ENCODE measurements around the gene ARFGEF2. TPM values are rescaled to one million over a fixed set of nuclear protein-coding genes. Genes with fewer than 3 reads are reported as not detected.
"Not testable (repeated sequence)": the region's sequence is repeated elsewhere in the genome, so short reads cannot be mapped to it uniquely, and the experiment has no call there.

The ARFGEF2 gene
- total RNA-seq, 1 donor from 2014 or later: 26.5 TPM

DNA sequence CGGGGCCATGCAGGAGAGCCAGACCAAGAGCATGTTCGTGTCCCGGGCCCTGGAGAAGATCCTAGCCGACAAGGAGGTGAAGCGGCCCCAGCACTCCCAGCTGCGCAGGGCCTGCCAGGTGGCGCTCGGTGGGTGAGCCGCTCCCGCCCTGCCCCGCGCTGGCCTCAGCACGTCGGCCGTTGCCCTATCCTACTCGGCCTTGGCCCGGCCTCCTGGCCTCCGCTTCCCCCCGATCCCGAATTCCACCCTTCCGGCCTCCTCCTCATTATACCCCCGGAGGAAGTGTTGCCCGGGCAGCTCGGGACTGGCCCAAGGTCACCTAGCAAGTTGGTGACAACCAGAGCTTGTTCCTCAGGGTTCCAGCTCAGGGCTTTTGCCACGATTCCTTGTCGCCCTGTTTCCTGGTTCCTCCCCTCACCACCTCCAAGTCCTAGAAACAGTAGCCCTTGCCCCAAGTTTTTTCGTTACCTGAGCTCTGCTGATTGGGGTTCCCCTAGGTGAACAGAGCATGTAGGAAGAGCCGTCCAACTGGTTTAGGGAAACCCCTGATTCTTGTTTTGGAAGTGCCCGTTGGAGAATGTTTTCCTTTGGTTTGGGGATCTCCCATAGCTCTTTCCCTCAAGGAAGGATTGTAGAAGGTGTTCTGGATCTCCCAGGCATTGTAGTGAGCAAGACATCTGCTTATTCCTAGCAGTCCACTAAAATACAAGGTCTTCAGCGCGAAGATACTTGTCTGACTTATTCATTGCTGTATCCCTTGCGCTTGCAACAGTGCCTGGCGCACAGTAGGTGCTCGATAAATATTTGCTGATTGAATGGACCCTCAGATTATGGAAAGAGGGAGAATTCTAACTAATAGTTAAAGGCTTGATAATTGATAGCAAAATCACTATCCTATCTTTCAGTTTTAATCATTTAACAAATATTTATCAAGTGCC lies 641 bp downstream of the ARFGEF2 start:
- intact Hi-C loops (cut with DNase I): no loop called here
- ATAC-seq (peak; percentile 27), DNase-seq (ENCODE audit: low spot score) (peak; percentile 64)

DNA sequence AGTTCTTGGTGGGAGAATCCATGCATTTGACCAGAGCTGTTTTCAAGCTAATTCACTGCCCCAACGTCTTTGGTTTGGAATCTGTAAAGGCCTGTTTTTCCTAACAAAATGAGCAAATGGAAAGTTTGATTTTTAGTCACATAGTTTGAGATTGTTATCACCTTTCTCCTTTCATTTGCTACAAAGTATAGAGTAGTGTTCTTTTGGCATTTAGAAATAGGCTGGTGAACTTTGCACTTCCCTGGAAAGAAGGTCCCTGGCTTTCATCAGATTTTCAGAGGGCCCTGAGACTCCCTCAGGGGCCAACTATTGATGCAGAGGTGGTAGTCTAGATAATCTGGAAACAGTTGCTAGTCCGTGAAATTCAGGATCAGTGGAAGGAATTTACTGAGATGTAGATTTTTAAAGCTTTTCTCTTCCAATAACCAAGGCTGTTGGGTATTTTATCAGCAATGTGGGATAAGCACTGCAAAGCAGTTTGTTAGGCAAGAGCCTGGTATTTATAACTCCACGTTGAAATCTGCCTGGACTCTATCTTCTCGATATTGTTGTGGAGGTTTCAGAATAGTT lies 1.7 kb downstream of the ARFGEF2 start:
- intact Hi-C loops (cut with DNase I): no loop called here
- DNase-seq (ENCODE audit: low spot score) (no peak), ATAC-seq (no peak)

DNA sequence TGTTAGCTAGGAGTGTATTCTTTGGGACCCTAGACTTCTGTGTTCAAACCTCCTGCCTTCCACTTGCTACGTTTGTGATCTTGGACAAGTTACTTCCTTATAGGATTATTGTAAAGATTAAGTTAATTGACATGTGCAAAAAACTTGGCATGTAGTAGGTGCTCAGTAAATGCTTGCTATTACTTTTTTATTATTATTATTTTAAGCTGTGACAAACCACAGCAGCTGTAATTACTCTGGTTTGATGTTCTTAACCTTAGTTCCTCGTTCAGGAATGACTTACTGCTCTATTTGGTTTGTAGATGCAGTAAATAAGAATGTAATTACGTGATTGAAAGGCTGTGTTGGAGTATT lies 3.2 kb downstream of the ARFGEF2 start:
- DNase-seq (ENCODE audit: low spot score) (no peak), ATAC-seq (no peak)
- intact Hi-C loops (cut with DNase I): no loop called here

DNA sequence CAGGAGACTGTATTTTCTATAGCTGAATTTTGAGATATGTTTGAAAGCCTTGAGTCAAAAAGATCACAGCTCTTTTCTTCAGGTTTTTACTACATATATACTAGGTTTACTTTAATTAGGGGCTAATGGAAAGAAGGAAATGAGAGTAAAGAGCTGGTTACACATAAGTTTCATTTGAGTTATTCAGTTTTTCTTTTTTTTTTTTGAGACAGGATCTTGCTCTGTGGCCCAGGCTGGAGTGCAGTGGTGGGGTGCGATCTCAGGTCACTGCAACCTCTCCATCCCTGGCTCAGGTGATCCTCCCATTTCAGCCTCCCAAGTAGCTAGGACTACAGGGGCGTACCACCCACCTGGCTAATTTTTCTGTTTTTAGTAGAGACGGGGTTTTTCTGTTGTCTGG lies 4.8 kb downstream of the ARFGEF2 start:
- no peak for ATAC-seq
- peak; percentile 12 for DNase-seq (ENCODE audit: low spot score)
- intact Hi-C loops (cut with DNase I): no loop called here

DNA sequence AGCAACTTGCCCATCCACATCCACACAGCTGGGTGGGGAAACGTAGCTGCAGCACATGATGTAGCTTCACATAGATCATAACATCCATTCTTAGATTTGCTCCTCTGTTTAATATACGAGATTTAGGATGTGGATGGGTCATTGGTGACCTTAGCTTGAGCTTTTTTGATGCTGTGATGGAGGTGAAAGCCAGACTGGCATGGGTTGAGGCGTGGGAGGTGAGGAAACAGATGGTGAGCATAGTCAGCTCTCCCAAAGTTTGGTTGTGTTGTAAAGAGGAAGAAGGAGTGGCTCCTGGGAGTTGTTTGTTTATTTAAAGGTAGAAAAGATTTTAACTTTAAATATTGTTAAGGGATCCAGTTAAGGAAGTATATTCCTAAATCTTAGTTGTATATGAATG lies 5.3 kb downstream of the ARFGEF2 start:
- ATAC-seq (no peak), DNase-seq (ENCODE audit: low spot score) (peak; percentile 2)
- intact Hi-C loops (cut with DNase I): no loop called here

DNA sequence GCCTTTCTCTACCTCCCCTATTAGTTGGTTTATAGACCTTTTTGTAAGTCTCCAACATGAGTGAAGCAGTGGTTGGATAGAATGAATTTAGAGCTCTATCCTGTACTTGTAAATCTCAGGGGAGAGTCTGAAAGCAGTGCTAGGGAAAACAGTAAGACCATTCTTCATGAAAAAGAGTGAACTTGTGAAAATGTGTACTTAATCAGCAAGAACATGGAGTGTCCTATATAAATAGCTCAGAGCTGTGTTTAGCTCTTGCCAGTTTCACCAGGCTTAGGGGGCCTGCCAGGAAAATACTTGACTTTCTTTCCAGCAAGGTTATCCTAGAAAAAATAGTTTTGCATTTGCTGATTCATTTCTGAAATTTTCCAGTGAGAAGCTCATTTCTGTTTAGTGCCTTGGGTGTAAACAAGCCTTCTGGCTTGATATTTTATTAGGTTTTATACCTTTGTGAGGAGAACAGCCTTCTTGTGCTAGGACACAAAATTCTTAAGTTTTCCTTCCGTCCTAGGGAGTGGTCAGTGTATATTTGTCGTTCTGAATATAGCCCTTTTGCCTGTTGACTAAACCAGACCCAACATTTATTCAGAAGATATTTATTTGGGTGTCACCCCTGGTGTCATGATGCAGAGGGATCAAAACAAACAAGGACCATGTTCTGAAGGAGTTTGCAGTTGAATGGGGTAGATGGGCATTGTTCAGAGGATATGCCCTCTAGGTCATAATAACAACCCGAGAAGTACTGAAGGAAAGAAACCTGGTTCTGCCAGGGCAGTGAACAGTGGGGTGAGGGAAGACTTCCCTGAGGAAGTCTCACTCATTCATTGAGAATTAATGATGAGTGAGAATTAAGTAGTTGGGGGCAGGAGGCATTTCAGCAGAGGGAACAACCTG lies 7.6 kb downstream of the ARFGEF2 start:
- intact Hi-C loops (cut with DNase I): no loop called here
- DNase-seq (ENCODE audit: low spot score) (no peak), ATAC-seq (peak; percentile 85)

DNA sequence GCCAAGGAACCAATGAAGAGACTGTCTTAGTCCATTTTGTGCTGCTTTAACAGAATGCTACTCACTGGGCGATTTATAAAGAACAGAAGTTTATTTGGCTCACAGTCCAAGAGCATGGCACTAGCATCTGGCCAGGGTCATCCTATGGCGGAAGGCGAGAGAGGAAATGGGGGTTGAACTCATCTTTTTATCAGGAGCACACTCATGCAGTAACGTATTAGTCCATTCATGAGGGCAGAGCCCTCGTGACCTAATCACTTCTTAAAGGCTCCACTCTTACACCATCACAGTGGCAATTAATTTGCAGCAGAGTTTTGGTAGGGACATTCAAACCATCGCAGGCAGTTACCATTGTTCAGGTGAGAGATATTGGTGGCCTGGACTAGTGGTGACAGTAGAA lies 8.5 kb downstream of the ARFGEF2 start:
- DNase-seq (ENCODE audit: low spot score) (no peak), ATAC-seq (no peak)
- intact Hi-C loops (cut with DNase I): no loop called here

DNA sequence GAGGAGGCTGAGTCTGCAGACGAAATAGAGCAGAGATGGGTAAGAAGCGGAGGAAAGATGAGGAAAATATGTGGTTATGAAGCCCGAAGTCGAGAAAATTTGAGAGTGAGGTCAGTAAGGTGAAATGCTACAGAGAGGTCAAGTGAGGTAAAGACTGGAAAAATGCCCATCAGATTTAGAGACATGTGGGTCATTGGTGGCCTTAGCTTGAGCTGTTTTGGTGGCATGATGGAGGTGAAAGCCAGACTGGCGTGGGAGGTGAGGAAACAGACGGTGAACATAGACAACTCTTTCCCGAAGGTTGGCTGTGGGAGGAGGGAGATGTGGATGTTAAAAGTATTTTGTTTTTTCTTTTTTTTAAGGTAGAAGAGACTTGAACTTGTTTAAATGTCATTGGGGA lies 9.4 kb downstream of the ARFGEF2 start:
- intact Hi-C loops (cut with DNase I): no loop called here
- no peak for ATAC-seq
- DNase-seq (ENCODE audit: low spot score): no peak

DNA sequence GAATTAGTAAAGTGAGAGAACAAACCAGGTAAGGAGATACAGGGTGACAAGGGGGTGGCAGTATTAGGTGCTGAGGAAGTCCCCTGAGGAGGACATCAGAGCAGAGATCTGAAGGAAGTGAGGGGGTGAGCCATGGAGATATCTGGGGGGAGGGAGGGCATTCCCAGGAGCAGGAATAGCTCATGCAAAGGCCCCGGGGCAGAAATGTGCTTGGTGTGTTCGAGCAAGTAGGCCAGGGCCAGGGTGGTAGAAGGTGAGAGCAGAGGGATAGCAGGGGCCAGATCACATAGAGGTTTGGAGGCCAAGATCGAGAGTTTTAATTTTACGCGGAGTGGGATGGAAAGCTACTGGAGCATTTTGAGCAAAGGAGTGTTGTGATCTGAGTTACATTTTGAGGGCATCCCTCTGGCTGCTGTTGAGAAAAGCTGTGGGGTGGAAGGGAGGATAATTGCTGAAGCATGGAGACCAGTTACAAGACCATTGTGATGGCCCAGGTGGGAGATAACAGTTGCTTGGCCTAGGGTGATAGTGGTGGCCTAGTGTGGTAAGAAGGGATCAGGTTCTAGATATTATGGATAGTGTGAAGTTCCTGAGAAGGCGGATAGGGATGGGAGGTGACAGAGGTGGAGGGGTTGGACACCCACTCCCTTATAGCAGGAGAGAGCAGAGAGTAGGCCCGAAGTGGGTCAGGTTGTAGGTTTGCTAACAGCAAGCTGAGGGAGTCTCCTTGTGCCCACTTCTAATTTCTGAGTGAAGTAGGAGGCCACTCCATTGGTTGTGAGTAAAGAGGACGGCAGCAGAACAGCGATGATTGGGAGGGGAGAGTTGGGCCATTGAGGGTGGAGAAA lies 10.2 kb downstream of the ARFGEF2 start:
- DNase-seq (ENCODE audit: low spot score) (no peak), ATAC-seq (no peak)
- intact Hi-C loops (cut with DNase I): no loop called here

DNA sequence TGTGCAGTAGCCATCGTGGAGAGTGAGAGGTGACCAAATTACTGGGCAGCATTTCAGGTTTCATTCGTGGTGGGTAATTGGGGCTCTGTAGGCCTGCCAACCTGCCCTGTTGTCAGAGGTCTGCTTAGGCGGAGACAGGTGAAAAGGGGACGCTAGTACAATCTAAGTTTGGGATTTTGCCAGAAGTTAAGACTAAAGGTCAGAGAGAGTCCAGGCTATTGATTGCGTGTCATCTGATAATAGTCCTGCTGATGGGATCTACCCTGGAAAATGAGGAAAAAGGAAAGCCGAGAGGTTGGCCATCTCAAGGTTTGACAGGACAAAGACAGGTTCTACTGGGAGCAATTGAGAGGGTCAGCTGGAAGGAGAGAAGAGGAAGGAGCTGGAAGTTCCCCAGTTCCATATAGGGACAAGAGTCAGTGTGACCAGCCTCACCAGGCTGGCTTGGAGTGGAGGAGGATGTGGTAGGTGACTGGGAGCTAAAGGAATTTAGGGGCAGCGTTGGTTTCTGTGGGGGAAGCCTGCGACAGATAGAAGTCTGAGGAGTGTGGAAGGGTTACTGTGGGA lies 10.9 kb downstream of the ARFGEF2 start:
- intact Hi-C loops (cut with DNase I): no loop called here
- ATAC-seq (no peak), DNase-seq (ENCODE audit: low spot score) (no peak)

DNA sequence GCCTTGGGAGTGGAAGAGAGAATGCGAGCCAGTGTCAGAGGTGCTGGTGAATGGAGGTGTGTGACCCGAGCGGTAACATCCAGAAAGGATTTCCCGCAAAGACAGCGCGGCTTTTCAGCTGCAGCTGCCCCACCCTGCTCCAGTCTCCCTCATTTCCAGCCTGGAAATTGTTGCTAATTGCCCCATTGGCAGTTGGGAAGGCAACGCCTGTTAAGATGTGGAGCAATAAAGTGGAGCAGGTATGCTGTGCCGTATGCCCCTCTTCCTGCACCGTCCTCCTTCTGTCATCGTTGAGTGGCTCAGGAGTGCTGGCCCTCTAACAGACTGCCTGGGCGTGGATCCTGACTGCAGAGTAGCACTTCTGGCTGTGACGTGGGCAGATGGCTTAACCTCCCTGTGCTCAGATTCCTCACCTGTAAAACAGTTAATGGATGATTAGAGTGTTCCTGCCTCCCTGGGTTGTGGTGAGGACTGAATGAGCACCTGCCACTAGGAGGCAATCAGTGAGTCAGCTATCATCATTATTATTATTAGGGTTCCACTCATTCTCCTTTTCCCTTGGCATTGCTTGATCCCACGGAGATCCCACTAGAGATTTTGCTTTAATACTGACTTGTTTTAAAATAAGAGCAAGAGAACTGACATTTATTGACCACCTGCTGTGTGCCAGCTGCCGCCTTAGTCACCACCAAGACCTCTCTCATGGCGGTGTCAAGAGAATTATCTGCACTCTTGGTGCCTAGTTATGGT lies 11.7 kb downstream of the ARFGEF2 start:
- ATAC-seq: no peak
- intact Hi-C loops (cut with DNase I): no loop called here
- DNase-seq (ENCODE audit: low spot score): no peak

DNA sequence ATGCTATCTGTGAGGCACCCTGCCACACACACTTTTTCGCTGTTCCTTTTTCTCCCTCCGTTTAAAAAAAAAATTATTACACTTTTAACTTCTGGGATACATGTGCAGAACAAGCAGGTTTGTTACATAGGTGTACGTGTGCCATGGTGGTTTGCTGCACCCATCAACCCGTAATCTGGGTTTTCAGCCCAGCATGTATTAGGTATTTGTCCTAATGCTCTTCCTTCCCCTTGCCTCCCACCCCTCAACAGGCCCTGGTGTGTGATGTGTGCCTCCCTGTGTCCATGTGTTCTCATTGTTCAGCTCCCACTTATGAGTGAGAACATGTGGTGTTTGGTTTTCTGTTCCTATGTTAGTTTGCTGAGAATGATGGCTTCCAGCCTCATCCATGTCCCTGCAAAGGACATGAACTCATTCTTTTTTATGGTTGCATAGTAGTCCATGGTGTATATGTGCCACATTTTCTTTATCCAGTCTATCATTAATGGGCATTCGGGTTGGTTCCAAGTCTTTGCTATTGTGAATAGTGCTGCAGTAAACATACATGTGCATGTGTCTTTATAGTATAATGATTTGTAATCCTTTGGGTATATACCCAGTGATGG lies 12.9 kb downstream of the ARFGEF2 start:
- DNase-seq (ENCODE audit: low spot score); intact Hi-C loops (cut with DNase I): not testable (repeated sequence)

DNA sequence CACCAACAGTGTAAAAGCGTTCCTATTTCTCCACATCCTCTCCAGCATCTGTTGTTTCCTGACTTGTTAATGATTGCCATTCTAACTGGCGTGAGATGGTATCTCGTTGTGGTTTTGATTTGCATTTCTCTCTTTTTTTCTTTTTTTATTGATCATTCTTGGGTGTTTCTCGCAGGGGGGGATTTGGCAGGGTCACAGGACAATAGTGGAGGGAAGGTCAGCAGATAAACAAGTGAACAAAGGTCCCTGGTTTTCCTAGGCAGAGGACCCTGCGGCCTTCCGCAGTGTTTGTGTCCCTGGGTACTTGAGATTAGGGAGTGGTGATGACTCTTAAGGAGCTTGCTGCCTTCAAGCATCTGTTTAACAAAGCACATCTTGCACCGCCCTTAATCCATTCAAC lies 13.5 kb downstream of the ARFGEF2 start:
- intact Hi-C loops (cut with DNase I); DNase-seq (ENCODE audit: low spot score); ATAC-seq: not testable (repeated sequence)

More for the DNA sequence above, 12.9 kb downstream of the ARFGEF2 start:
- ATAC-seq: not testable (repeated sequence)

DNA sequence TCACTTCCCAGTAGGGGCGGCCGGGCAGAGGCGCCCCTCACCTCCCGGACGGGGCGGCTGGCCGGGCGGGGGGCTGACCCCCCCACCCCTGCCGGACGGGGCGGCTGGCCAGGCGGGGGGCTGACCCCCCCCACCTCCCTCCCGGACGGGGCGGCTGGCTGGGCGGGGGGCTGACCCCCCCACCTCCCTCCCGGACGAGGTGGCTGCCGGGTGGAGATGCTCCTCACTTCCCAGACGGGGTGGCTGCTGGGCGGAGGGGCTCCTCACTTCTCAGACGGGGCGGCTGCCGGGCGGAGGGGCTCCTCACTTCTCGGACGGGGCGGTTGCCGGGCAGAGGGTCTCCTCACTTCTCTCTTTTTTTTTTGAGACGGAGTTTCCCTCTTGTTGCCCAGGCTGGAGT lies 14.7 kb downstream of the ARFGEF2 start:
- not testable (repeated sequence) for ATAC-seq

DNA sequence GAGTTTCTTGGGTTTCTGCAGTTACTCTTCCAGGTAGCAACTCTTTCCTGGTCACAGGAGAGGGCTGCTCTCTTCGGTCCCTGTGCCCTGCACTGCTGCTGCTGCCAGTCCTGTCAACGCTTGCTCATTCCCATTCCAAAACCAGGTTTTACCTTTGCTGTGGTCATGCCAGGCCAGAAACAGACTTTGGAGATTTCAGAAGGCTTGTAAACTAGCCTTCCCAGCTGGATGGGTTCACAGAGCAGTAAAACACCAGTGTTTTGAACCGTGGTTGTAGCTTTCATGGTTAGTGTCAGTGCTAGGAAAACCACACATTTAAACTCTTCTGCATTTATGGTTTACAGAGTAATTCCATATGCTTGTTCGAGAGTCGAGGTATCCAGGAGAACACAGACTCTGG lies 16.2 kb downstream of the ARFGEF2 start:
- ATAC-seq: no peak
- intact Hi-C loops (cut with DNase I): no loop called here
- DNase-seq (ENCODE audit: low spot score): no peak

More for the DNA sequence above, 14.7 kb downstream of the ARFGEF2 start:
- DNase-seq (ENCODE audit: low spot score); intact Hi-C loops (cut with DNase I): not testable (repeated sequence)

DNA sequence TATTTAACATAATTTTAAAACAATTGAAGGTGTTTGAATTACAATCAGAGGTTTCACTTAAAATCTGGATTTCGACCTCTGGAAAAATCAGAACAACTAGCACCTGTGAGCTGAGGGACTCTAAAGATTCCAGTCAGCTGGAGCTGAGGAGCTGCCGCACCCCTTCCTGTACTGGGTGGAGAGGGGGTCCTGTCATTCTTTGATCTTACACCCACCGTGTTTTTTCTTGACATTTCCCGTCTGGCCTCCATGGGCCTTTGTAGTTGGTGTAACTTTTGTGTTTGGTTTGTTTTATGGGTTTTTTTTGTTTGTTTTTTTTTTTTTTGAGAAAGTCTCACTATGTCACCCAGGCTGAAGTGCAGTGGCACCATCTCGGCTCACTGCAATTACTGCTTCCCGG lies 17.2 kb downstream of the ARFGEF2 start:
- DNase-seq (ENCODE audit: low spot score) (no peak), ATAC-seq (no peak)
- intact Hi-C loops (cut with DNase I): no loop called here

DNA sequence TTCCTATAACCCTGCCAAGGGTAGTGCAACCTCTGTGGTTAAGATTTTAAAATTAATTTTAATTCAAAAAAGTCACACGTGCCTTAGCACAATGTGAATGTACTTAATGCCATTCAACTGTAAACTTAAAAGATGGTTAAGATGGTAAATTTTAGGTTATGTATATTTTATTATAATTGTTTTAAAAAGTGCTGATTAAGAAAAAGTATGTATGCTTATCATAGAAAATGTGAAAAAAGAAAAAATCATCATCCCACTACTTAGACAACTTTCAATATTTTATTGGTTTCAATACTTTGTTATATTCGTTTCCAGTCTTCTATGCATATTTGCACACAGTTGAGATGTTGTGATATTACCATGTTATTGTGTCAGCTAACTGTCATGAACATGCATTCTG lies 18.7 kb downstream of the ARFGEF2 start:
- intact Hi-C loops (cut with DNase I): no loop called here
- no peak for ATAC-seq
- DNase-seq (ENCODE audit: low spot score): no peak

Data from sciatic nerve (tissue), 2 donors.